Hair follicle dermal papilla cell (primary cell): ENCODE measurements around the gene KCNQ1. TPM values are rescaled to one million over a fixed set of nuclear protein-coding genes. Genes with fewer than 3 reads are reported as not detected.

ENCODE experiments used
- small RNA-seq: library from RNA; depleted of rRNA; stranded (forward); fragments of <200 nt; gene quantifications from one replicate; pipeline ENCODE3, GENCODE V24; 2012
- total RNA-seq: library from RNA; depleted of rRNA; stranded (reverse); fragments of >200 nt; gene quantifications from 2 replicates; pipeline ENCODE4 v1.2.3, GENCODE V29; 2012

The KCNQ1 gene, protein sequence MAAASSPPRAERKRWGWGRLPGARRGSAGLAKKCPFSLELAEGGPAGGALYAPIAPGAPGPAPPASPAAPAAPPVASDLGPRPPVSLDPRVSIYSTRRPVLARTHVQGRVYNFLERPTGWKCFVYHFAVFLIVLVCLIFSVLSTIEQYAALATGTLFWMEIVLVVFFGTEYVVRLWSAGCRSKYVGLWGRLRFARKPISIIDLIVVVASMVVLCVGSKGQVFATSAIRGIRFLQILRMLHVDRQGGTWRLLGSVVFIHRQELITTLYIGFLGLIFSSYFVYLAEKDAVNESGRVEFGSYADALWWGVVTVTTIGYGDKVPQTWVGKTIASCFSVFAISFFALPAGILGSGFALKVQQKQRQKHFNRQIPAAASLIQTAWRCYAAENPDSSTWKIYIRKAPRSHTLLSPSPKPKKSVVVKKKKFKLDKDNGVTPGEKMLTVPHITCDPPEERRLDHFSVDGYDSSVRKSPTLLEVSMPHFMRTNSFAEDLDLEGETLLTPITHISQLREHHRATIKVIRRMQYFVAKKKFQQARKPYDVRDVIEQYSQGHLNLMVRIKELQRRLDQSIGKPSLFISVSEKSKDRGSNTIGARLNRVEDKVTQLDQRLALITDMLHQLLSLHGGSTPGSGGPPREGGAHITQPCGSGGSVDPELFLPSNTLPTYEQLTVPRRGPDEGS
- total RNA-seq: not detected in 2 replicates

DNA sequence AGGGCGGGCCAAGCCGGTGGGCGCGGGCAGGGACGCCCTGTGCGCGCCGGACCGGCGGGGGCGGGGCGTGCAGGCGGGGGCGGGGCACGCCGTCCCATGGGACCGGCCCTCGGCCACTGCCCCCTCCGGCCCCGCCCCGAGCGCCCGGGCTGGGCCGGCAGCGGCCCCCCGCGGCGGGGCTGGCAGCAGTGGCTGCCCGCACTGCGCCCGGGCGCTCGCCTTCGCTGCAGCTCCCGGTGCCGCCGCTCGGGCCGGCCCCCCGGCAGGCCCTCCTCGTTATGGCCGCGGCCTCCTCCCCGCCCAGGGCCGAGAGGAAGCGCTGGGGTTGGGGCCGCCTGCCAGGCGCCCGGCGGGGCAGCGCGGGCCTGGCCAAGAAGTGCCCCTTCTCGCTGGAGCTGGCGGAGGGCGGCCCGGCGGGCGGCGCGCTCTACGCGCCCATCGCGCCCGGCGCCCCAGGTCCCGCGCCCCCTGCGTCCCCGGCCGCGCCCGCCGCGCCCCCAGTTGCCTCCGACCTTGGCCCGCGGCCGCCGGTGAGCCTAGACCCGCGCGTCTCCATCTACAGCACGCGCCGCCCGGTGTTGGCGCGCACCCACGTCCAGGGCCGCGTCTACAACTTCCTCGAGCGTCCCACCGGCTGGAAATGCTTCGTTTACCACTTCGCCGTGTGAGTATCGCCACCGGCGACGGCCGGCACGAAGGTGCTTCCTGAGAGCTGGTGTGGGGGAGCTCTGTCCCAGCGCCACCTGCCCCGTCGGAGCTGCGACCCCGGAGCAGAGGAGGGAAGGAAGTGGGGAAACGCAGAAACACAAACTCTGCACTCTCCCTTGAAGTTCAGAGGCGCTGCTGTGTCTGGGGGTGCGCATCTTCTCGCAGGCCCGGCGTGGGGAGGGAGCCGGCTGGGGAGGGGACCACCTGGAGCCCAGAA, at the start of gene KCNQ1:
Gene KCNQ1, plus strand, starts transcription at position 188 of the 925 bp plus-strand sequence. Its CDS starts 91 bp downstream, at position 279.

DNA sequence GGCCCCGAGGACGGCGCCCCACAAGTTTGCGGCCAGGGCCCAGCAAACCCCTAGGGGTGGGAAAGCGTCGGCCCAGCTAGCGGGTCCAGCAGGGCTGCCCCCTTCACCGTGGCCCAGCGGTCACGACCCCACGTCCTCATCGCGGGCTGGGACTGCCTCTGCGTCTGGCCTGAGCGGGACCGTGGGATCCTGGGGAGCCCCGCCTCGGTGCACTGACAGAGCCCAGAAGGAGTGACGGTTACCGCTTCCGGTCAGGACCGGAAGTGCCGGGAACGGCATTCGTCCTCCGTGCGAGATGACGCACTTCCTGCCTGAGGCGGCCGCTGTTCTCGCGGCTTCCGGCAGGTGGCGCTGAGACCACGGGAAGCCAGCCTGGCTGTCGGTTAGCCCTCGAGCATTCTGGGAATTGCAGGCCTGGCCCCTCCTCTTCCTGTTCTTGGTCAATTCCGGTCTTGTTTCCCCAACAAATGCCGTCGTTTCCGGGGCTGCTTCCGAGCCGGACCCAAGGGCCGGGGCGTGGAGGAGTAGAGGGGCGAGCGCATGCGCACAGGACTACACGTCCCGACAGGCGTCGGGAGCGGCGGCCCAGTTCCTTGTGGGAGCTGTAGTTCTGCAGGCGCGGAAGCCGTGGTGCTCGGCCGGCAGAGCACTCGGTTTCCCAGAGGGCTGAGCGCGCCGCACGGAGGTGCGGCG, 44.6 kb upstream of the KCNQ1 start, which contains the start of gene TSSC4:
Gene TSSC4, plus strand, starts transcription at position 682 of the 693 bp plus-strand sequence. CDS start 1,884 bp downstream, outside the sequence.

DNA sequence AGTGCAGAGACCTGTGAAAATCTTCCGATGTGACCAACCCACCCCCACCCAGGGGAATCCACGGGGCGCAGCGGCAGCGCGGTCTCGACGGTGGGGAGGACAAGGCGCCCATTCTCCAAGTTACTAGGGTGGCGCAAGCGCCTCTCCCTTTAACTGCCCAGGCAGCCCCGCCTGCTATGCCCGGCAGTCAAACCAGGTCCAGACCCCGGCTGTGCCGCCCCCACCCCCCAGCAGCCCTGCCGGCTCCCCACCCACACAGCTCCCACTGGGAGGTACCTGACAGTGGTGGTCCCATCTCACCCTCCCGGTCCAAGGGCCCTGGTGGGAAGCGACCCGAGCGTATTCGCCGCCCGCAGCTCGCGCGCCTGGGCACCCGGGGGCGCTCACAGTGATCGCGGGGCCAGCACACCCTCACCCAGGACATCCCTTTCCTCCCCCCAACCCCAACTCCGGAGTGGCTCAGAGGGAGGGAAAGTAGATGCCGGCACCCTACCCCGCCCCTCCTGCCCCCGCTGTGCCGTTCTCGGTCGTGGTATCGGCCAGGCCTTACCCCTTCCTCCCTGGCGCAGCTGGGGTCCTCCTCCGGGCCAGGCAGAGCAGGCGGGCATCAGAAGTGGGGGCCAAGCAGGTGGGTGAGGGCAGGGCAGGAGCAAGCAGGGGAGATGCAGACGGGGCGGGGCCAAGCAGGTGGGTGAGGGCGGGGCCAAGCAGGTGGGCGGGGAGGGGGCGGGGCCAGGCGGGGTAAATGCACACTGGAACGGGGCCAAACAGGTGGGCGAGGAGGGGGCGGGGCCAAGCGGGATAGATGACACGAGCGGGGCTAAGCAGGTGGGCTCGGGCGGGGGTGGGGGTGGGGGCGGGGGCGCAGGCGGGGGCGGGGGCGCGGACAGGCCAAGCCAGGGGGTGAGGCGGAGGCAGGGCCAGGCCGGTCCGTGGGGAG, 657 bp upstream of the KCNQ1 start, which contains the start of gene TRPM5:
Gene TRPM5, minus strand, starts transcription at position 634 of the 940 bp plus-strand sequence. CDS start 21,478 bp downstream, outside the sequence.

DNA sequence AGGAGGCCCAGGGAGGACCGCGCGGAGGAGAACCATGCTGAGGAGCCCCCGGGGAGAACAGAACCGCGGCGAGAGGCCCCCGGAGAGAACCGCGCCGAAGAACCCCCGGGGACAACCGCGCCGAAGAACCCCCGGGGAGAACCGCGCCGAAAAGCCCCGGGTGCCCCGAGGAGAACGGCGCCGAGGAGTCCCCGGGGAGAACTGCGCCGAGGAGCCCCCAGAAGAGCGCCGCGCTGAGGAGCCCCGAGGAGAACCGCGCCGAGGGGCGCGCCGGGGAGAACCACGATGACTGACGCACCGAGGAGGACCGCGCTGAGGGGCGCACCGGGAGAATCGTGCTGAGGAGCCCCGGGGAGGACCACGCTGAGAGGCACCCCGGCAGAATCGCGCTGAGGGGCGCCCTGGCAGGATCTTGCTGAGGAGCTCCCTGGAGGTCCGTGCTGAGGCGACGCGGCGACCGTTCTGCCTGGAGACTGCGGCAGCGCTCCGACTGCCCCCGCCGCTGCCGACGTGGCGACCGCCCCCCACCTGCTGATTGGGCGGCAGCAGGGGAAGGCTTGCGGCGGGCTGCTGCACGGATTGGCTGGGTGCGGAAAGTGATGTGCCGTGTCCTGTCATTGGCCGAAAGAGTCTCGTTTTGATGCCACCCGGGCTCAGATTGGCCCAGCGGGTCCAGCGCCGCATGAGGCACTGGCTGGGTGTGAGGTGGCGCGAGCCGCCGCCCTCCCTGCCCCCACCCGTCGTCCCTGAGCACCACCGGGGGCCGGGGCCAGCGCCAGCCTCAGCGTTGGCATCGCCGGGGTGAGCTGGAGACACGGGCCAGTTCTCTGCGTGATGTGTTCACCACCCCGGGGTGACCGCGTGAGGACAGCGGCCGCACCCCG, 255.0 kb downstream of the KCNQ1 start, which contains the start of gene KCNQ1OT1:
Gene KCNQ1OT1, minus strand, starts transcription at position 464 of the 884 bp plus-strand sequence.

DNA sequence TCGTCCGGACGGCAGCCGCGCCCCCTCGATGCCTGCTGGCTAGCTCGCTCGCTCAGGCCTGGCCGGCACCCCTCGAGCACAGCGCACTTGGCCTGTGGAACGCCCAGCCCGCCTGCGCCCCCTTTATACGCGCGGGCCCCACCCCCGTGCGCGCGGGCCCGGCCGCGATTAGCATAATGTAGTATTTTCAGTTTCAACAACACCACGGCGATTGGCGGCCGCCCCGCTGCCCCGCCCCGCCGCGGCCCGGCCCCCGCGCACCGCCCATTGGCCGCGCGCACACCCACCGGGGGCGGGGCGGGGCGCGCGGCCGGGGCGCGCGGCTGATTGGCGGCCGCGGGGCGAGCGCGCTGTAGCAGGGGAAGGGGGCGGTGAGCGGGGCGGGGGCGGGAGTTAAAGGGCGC, 440.9 kb downstream of the KCNQ1 start, which contains the start of gene CDKN1C:
Gene CDKN1C, minus strand, starts transcription at position 98 of the 404 bp plus-strand sequence. CDS start 319 bp downstream, outside the sequence.

Small RNAs within 50 kb of the gene (small RNA-seq; reads per million reads assigned to genes)
- gene AC013791.1 (not detected), gene COX6CP18 (not detected), gene RF01947 (not detected), gene RF01948 (not detected), gene RF01950 (not detected)

Other genes starting within 250 kb of the KCNQ1 start
- gene ASCL2, start 174.4 kb upstream of the KCNQ1 start, total RNA-seq: not detected in 2 replicates
- gene C11orf21, start 143.1 kb upstream of the KCNQ1 start, total RNA-seq: 0.16 and 0.36 TPM in 2 replicates
- 2.1 and 2.9 TPM in 2 replicates for gene TSPAN32, start 143.0 kb upstream of the KCNQ1 start, total RNA-seq
- 350 and 404 TPM in 2 replicates for gene CD81, start 67.7 kb upstream of the KCNQ1 start, total RNA-seq
- gene TSSC4, start 44.3 kb upstream of the KCNQ1 start, total RNA-seq: 52.6 and 60.2 TPM in 2 replicates
- not detected in 2 replicates for gene TRPM5, start 494 bp upstream of the KCNQ1 start, total RNA-seq